Gastrocnemius medialis (tissue), 4 donors: ENCODE results near the gene STK4. TPM values are rescaled to one million over a fixed set of nuclear protein-coding genes. Genes with fewer than 3 reads are reported as not detected.

Source experiments
- ATAC-seq, 2 donors: fragments of 150-250 bp; one replicate each; pipeline ENCODE4 v1.9.1; 2016
- DNase-seq, 2 donors: peaks; one replicate each; pipeline ENCODE4 v3.0.0-alpha.2; 2019
- H3K27ac ChIP-seq, 4 donors: fragments of 200-600 bp; sonication (generic); 1 replicate in 1 of 4; 2 replicates in 3 of 4; pipeline ENCODE4 v1.5.1; 2016 to 2018; ENCODE audit warnings: mild to moderate bottlenecking in 2 of 4, moderate library complexity in 1 of 4
- H3K27me3 ChIP-seq, 3 donors: fragments of 200-600 bp; sonication (generic) in 2 of 3; 1 replicate in 1 of 3; 2 replicates in 2 of 3; pipeline versions ENCODE4 v1.5.1 to v1.6.0; 2016 to 2019; ENCODE audit warnings: mild to moderate bottlenecking in 1 of 3, moderate library complexity in 1 of 3
- H3K36me3 ChIP-seq, 2 donors: fragments of 200-600 bp; sonication (generic) in 1 of 2; one replicate each; pipeline ENCODE4 v1.5.1; 2017 to 2018
- H3K4me1 ChIP-seq, 2 donors: fragments of 200-600 bp; sonication (generic) in 1 of 2; one replicate each; pipeline ENCODE4 v1.5.1; 2016 to 2017; ENCODE audit warnings: mild to moderate bottlenecking in 2 of 2
- H3K4me3 ChIP-seq, 4 donors: fragments of 200-600 bp; sonication (generic) in 3 of 4; 1 replicate in 1 of 4; 2 replicates in 3 of 4; pipeline ENCODE4 v1.5.1; 2016 to 2019; ENCODE audit warnings: mild to moderate bottlenecking in 2 of 4
- H3K9me3 ChIP-seq, 3 donors: fragments of 200-600 bp; sonication (generic) in 2 of 3; 1 replicate in 1 of 3; 2 replicates in 2 of 3; pipeline ENCODE4 v1.5.1; 2016 to 2019
- POLR2A ChIP-seq, 2 donors: fragments of 450-650 bp; IDR thresholded peaks; one replicate each; pipeline ENCODE4 v1.6.1; 2017; ENCODE audit warnings: antibody characterized with exemption in 2 of 2, mild to moderate bottlenecking in 2 of 2, moderate library complexity in 2 of 2
- in situ Hi-C, 4 donors: fragments of 200-750 bp; cut with MboI; loops; one replicate each; pipeline versions ENCODE4 v1.15.0 to v1.8.0; 2017; ENCODE audit warnings: low sequenced_read_pairs in 4 of 4
- intact Hi-C: fragments of 100-400 bp; cut with DNase I; formaldehyde crosslinking; loops from one replicate; pipeline ENCODE4 v1.15.1; 2023; ENCODE audit warnings: low total_unique reads
- total RNA-seq, 4 donors: library from RNA; depleted of rRNA; stranded (reverse); fragments of >200 nt; gene quantifications; one replicate each; pipeline versions ENCODE4 v1.1.0 to v1.2.3, GENCODE V29; 2016
- TF ChIP-seq, protein P1 (sequence below), 5 experiments: fragments of 450-650 bp in 3 of 5; fragments of 200-600 bp in 2 of 5; sonication (generic) in 2 of 5; IDR thresholded peaks in 4 of 5; conservative IDR thresholded peaks in 1 of 5; 1 replicate in 4 of 5; 2 replicates in 1 of 5; pipeline ENCODE4 v1.5.1; 2016 to 2019; ENCODE audit warnings: antibody characterized with exemption in 5 of 5, mild to moderate bottlenecking in 3 of 5, moderate library complexity in 3 of 5

The STK4 gene
- total RNA-seq, 4 donors from 2014 or later, result 4.5 to 6.4 (median 5.5) TPM

DNA sequence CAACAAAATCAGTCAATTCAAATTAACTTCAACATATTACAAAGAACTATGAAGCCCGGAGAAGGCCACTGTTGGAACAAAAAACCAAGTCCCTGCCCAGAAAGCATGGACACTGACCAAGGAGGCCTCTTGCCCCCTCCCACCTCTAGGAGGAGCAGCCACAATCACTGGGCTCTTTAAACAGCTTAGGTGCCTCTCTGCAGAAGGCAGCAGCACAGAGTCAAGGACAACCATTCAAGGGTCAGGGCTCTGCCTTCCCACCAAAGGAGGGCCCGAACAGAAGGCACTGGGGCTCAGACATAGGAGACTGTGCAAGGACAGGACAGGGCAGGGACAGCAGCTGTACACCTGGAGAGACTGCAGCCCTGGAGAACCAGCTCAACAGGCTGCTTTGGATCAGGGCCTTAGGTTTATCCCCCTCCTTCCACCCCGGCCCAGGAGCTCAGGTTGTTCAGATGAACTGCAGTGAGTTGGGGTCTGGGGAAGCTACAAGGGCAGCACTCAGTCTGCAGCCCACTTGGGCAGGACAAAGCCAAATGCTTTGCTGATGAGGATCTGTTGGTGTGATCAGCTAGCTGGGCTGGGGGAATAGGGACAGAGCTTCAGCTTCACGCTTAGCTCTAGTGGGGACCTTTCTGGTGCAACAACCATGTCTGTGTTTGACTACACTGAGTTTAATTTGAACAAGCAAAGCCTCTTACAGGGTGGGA, 23.9 kb upstream of the STK4 start:
- intact Hi-C loops, result no loop called here
- no peak overlapping the region for H3K4me3 ChIP-seq
- in situ Hi-C loops, result no loop called here
- no peaks in the 10 kb centered on the region for H3K9me3 ChIP-seq
- TF ChIP-seq POLR2A (IDR thresholded peaks at IDR 0.05), result no peak
- TF ChIP-seq, protein P1, sequence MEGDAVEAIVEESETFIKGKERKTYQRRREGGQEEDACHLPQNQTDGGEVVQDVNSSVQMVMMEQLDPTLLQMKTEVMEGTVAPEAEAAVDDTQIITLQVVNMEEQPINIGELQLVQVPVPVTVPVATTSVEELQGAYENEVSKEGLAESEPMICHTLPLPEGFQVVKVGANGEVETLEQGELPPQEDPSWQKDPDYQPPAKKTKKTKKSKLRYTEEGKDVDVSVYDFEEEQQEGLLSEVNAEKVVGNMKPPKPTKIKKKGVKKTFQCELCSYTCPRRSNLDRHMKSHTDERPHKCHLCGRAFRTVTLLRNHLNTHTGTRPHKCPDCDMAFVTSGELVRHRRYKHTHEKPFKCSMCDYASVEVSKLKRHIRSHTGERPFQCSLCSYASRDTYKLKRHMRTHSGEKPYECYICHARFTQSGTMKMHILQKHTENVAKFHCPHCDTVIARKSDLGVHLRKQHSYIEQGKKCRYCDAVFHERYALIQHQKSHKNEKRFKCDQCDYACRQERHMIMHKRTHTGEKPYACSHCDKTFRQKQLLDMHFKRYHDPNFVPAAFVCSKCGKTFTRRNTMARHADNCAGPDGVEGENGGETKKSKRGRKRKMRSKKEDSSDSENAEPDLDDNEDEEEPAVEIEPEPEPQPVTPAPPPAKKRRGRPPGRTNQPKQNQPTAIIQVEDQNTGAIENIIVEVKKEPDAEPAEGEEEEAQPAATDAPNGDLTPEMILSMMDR (IDR thresholded peaks at IDR 0.05 in 4 of 5, conservative IDR thresholded peaks at IDR 0.05 in 1 of 5), result no peak
- DNase-seq (no peak), ATAC-seq (no peak)
- no peaks in the 10 kb centered on the region for H3K27me3 ChIP-seq
- peaks cover 0 to 44% of the 10 kb centered on the region in 2 donors for H3K36me3 ChIP-seq
- H3K4me1 ChIP-seq, result peaks cover 0 to 4% of the 10 kb centered on the region in 2 donors
- H3K27ac ChIP-seq, result no peak overlapping the region

DNA sequence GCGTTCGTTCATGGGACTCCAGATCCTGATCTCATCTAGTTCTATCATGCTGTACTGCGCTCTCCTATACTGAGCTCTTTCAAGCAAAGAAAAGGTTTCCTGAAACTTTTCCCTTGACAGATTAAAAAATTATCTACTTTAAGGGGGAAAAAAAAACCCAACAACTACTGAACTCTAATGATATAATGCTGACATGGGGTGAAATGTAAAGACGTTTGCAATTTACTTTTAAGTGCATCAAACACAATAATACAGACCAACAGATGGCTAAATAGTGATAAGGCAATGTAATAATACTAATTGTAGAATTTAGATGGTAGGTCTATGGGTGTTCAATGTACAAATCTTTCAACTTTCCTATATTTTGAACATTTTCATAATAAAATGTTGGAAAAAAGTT, 22.5 kb upstream of the STK4 start:
- H3K27ac ChIP-seq, result no peak overlapping the region
- H3K27me3 ChIP-seq, result no peaks in the 10 kb centered on the region
- H3K4me3 ChIP-seq, result no peak overlapping the region
- ATAC-seq, result no peak
- DNase-seq, result no peak
- TF ChIP-seq, protein P1 (IDR thresholded peaks at IDR 0.05 in 4 of 5, conservative IDR thresholded peaks at IDR 0.05 in 1 of 5), result no peak
- no peak for TF ChIP-seq POLR2A (IDR thresholded peaks at IDR 0.05)
- in situ Hi-C loops (no loop called here), intact Hi-C loops (no loop called here)
- no peaks in the 10 kb centered on the region for H3K9me3 ChIP-seq
- H3K36me3 ChIP-seq, result peaks cover 0 to 58% of the 10 kb centered on the region in 2 donors
- H3K4me1 ChIP-seq, result peaks cover 0 to 4% of the 10 kb centered on the region in 2 donors

DNA sequence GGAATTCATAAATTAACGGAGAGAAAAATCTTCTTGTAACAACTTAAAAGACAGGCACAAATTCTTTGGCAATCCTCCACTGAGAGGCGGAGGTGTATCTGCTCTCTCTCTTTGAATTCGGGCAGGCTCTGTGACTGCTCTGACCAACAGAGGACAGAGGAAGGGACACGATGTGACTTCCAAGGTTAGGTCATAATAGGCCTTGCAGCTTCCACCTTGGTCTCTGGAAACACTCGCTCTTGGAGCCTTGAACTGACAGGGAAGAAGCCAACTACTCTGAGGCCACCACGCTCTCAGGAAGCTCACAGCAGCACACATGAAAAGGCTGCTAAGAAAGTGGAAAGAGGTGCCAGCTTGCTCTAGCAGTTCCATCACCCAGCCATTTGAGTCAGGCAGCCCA, 21.1 kb upstream of the STK4 start:
- intact Hi-C loops (no loop called here), in situ Hi-C loops (no loop called here)
- peaks cover 0 to 4% of the 10 kb centered on the region in 2 donors for H3K4me1 ChIP-seq
- no peaks in the 10 kb centered on the region for H3K27me3 ChIP-seq
- H3K36me3 ChIP-seq, result peaks cover 0 to 64% of the 10 kb centered on the region in 2 donors
- ATAC-seq (no peak), DNase-seq (no peak)
- no peaks in the 10 kb centered on the region for H3K9me3 ChIP-seq
- no peak for TF ChIP-seq POLR2A (IDR thresholded peaks at IDR 0.05)
- TF ChIP-seq, protein P1 (IDR thresholded peaks at IDR 0.05 in 4 of 5, conservative IDR thresholded peaks at IDR 0.05 in 1 of 5), result no peak
- H3K27ac ChIP-seq, result peak overlapping the region in 1 of 4 donors; percentile 70
- H3K4me3 ChIP-seq, result no peak overlapping the region

DNA sequence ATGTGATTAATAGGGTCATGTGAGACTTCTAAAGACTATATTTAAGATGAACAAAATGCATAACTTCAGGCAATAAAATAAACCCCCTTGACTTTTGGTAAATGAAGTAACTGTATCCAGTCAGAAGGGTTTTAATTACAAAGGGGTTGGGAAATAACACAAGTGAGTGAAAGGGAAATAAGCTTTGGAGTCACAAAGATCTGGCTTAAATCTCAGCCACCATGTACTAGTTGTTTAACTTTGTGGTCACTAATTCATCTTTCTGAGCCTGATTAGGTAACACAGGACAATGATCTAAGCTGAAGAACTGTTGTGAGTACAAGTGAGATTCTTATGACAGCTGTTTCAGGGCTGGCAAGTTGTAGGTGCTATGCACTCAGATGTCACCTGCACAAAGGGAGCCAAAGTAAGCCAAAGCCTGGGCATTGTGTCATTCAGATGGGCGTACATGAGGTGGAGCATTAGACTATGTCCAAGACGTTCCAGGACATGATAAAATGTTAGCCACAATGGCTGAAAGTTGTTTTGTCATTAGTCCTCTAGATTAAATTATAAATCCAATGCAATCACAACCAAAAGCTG, 19.9 kb upstream of the STK4 start:
- Histone ChIP-seq H3K36me3 (peaks cover 0 to 75% of the 10 kb centered on the region in 2 donors), H3K4me3 (no peak overlapping the region), H3K4me1 (peaks cover 0 to 4% of the 10 kb centered on the region in 2 donors), H3K9me3 (no peaks in the 10 kb centered on the region), H3K27ac (peak overlapping the region; percentile 52 to 70 (median 54)), H3K27me3 (no peaks in the 10 kb centered on the region)
- ATAC-seq, result peak; percentile 92 to 97
- peak; percentile 45 to 57 for DNase-seq
- no peak for TF ChIP-seq POLR2A (IDR thresholded peaks at IDR 0.05)
- TF ChIP-seq, protein P1 (IDR thresholded peaks at IDR 0.05 in 4 of 5, conservative IDR thresholded peaks at IDR 0.05 in 1 of 5), result peak in 1 of 5 experiments; percentile 2
- intact Hi-C loops (no loop called here), in situ Hi-C loops (no loop called here)
